Gastroesophageal sphincter (tissue), 3 donors: ENCODE data around the gene RREB1.

Experiments used
- CTCF ChIP-seq, 4 experiments: fragments of 200-600 bp in 2 of 4; fragments of 450-650 bp in 2 of 4; sonication (generic) in 1 of 4; IDR thresholded peaks; one replicate each; pipeline ENCODE4 v1.5.1; 2017 to 2019; ENCODE audit warnings: antibody characterized with exemption in 4 of 4, mild to moderate bottlenecking in 2 of 4, moderate library complexity in 2 of 4
- EP300 ChIP-seq: sonication (generic); formaldehyde crosslinking; IDR thresholded peaks from one replicate; pipeline ENCODE4 v1.6.1; 2017; ENCODE audit warnings: antibody characterized with exemption, mild to moderate bottlenecking
- POLR2A ChIP-seq, 2 donors: fragments of 450-650 bp; IDR thresholded peaks; one replicate each; pipeline ENCODE4 v1.6.1; 2017; ENCODE audit warnings: antibody characterized with exemption in 2 of 2, mild to moderate bottlenecking in 2 of 2, moderate library complexity in 1 of 2
- POLR2AphosphoS5 ChIP-seq: sonication (generic); formaldehyde crosslinking; IDR thresholded peaks from one replicate; pipeline ENCODE4 v1.6.1; 2017; ENCODE audit warnings: antibody characterized with exemption

GRCh38 chr6:7156643-7157278 lies 49.0 kb downstream of the RREB1 start:
- TF ChIP-seq POLR2A (IDR thresholded peaks at IDR 0.05) (no peak), CTCF (IDR thresholded peaks at IDR 0.05) (no peak), EP300 (no peak), POLR2AphosphoS5 (no peak)
